ENCODE data around the gene GLRB.

DNA sequence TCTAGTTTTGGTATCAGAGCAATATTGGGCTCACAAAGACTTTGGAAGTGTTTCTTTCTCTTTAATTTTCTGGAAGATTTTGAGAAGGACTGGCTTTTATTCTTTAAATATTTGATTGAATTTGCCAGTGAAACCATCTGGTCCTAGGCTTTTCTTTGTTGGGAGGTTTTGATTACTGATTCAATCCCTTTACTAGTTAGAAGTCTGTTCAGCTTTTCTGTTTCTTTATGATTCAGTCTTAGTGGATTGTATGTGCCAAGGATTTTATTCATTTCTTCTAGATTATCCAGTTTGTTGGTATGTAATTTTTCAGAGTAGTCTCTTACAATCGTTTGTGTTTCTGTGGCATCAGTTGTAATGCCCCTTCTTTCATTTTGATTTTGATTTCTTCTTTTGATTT is 28.6 kb downstream of the GLRB start:
- TF ChIP-seq, protein P1, sequence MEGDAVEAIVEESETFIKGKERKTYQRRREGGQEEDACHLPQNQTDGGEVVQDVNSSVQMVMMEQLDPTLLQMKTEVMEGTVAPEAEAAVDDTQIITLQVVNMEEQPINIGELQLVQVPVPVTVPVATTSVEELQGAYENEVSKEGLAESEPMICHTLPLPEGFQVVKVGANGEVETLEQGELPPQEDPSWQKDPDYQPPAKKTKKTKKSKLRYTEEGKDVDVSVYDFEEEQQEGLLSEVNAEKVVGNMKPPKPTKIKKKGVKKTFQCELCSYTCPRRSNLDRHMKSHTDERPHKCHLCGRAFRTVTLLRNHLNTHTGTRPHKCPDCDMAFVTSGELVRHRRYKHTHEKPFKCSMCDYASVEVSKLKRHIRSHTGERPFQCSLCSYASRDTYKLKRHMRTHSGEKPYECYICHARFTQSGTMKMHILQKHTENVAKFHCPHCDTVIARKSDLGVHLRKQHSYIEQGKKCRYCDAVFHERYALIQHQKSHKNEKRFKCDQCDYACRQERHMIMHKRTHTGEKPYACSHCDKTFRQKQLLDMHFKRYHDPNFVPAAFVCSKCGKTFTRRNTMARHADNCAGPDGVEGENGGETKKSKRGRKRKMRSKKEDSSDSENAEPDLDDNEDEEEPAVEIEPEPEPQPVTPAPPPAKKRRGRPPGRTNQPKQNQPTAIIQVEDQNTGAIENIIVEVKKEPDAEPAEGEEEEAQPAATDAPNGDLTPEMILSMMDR (IDR thresholded peaks at IDR 0.05; ENCODE audit: low read depth, low read length, poor library complexity, severe bottlenecking) = no peak
- no peak for TF ChIP-seq EZH2phosphoT487 (IDR thresholded peaks at IDR 0.05; ENCODE audit: borderline replicate concordance, low read length)

Measured in DOHH2 (cell line).